ENCODE measurements around the gene OR7C1. TPM values are rescaled to one million over a fixed set of nuclear protein-coding genes. Genes with fewer than 3 reads are reported as not detected.

Gene OR7C1
- total and polyA plus RNA-seq, 2 of the 8 experiments (the other 6 are each of a cell fraction or from before 2014, with no cell fraction given): not detected

DNA sequence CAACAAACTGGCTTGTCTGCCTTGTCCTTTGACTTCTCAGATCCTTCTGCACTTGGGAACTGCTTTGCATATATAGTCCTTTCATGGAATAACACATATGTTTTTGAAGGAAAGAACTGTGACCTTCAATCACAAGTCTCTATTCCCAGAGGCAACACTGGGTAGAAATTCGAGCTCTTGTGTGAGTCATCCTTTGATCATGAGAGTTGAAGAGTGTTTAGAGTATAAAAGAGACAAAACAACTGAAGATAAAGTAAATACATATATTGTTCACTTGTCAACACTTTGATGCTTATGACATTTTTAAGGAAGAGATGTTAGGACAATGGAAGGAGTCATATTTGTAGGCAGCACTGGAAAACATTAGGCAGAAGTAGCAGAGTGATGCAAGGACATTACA lies 5.2 kb upstream of the OR7C1 start (continued):
- TF ChIP-seq NRF1 (IDR thresholded peaks at IDR 0.05; ENCODE audit: low read depth, low read length) (no peak), HDAC2 (IDR thresholded peaks at IDR 0.05; ENCODE audit: borderline replicate concordance in 1 of 2, low read depth in 2 of 2, low read length in 2 of 2) (no peak), EZH2 (IDR thresholded peaks at IDR 0.05; ENCODE audit: low read depth, low read length, severe bottlenecking) (no peak), KDM4A (IDR thresholded peaks at IDR 0.05; ENCODE audit: low read depth, low read length, severe bottlenecking) (no peak)

All from H1 (cell line).